ENCODE measurements around the gene KRT4. TPM values are rescaled to one million over a fixed set of nuclear protein-coding genes. Genes with fewer than 3 reads are reported as not detected.
A peak's percentile ranks its signal among the peaks of the same experiment; 100 is the strongest.

KRT4 gene
- total RNA-seq, 1 donor from 2014 or later, result 0.29 TPM

DNA sequence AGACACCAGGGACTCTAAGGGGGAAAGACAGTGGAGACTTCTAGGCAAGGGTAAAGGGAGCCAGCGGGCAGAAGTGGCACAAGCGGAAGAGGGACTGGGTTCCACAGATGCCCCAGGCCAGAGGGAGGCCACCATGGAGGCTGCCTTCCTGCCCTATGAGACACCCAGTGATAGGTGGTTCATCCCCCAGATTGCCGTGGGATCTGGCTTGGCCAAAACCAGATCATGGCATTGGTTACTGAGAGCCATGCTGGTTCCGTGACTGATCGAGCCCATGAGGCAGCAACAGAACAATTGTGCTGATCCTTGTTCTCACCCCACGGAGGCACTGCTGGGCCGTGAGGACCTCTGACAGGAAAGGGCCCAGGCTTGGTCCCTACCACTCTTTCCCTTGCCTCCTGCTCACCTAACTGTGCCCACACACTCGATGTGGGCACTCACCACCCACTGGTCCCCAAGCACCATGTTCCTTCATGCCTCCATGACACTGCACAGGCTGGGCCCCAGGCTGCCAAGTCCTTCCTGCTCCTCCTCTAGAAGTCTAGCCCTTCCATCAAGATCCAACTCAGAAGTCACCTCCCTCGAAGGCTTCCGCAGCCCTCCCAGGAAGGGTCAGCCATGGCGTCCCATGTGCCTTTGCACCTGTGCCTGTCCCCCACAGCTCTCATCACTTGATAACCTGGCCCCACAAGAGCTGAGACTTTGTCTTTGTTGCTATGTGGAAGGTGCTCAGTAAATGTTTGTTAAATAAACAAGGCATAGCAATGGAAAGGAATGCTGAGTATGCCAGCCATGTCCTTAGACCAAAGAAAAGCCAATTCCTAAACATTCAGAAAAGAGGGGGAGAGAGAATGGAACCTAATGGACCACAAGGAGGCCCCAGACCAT lies 12.9 kb upstream of the KRT4 start:
- peaks cover 18% of the 10 kb centered on the region for H3K27me3 Mint-ChIP-seq
- TF ChIP-seq, protein P1, sequence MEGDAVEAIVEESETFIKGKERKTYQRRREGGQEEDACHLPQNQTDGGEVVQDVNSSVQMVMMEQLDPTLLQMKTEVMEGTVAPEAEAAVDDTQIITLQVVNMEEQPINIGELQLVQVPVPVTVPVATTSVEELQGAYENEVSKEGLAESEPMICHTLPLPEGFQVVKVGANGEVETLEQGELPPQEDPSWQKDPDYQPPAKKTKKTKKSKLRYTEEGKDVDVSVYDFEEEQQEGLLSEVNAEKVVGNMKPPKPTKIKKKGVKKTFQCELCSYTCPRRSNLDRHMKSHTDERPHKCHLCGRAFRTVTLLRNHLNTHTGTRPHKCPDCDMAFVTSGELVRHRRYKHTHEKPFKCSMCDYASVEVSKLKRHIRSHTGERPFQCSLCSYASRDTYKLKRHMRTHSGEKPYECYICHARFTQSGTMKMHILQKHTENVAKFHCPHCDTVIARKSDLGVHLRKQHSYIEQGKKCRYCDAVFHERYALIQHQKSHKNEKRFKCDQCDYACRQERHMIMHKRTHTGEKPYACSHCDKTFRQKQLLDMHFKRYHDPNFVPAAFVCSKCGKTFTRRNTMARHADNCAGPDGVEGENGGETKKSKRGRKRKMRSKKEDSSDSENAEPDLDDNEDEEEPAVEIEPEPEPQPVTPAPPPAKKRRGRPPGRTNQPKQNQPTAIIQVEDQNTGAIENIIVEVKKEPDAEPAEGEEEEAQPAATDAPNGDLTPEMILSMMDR (IDR thresholded peaks at IDR 0.05; ENCODE audit: unreplicated experiment), result no peak
- no peaks in the 10 kb centered on the region for H3K36me3 Mint-ChIP-seq (ENCODE audit: insufficient read depth)
- H3K4me3 Mint-ChIP-seq (ENCODE audit: low read depth), result no peak overlapping the region
- H3K9me3 Mint-ChIP-seq (ENCODE audit: low read depth), result peaks cover 3% of the 10 kb centered on the region
- peaks cover 7% of the 10 kb centered on the region for H3K4me1 Mint-ChIP-seq (ENCODE audit: low read depth)
- no peak for DNase-seq (ENCODE audit: low spot score, unreplicated experiment)
- H3K27ac Mint-ChIP-seq, result peak overlapping the region; percentile 48

DNA sequence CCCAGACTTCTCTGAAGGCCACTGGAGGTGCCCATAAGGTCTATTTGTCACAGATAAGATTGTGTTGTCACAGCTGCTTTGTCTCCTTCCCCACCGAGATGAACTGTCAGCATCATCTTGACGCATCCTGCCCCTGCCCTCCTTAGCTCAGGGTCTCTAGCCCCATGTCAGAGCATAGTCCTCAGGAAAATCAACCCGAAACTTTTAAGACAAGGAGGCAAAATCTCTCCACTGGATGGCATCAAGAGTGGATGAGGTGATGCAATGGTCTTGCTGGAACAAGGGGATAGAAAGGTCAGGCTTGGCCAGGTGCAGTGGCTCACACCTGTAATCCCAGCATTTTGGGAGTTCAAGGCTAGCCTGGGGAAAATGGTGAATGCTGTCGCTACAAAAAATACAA lies 12.0 kb upstream of the KRT4 start:
- H3K36me3 Mint-ChIP-seq (ENCODE audit: insufficient read depth), result no peaks in the 10 kb centered on the region
- peaks cover 7% of the 10 kb centered on the region for H3K4me1 Mint-ChIP-seq (ENCODE audit: low read depth)
- peaks cover 18% of the 10 kb centered on the region for H3K27me3 Mint-ChIP-seq
- H3K9me3 Mint-ChIP-seq (ENCODE audit: low read depth), result peaks cover 3% of the 10 kb centered on the region
- TF ChIP-seq, protein P1 (IDR thresholded peaks at IDR 0.05; ENCODE audit: unreplicated experiment), result no peak
- no peak for DNase-seq (ENCODE audit: low spot score, unreplicated experiment)
- H3K4me3 Mint-ChIP-seq (ENCODE audit: low read depth), result no peak overlapping the region
- H3K27ac Mint-ChIP-seq, result no peak overlapping the region

DNA sequence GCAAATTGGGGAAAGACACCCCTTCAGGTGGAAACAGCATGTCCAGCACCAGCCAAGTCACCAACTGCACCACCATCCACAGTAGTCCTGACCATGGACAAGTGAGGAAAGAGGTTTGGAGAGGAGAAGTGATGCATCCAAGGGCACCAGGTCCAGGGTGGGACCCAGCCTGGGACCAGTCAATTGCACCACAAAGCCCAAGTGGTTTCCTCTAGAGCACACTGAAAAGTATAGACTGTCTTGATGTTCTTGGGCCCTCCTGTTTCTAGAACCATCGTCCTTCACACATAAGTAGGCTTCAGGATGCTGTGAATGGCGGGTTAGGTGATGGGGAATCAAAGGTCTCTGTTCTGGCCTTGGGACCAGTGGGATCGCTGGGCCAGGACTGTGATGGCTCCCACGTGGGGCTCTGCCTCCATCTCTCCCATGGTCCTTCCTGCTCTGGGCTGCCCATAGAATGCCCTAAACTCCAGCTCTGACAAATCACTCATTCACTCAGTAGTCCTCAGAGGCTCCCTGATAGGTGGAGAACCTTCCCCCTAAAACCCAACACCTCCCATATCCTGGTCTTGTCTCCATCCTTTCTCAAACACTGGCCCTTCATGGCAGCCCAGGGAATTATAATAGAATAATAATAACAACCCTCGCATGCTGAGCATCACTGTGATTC lies 11.0 kb upstream of the KRT4 start:
- TF ChIP-seq, protein P1 (IDR thresholded peaks at IDR 0.05; ENCODE audit: unreplicated experiment), result no peak
- DNase-seq (ENCODE audit: low spot score, unreplicated experiment), result no peak
- Mint-ChIP-seq H3K4me3 (ENCODE audit: low read depth) (no peak overlapping the region), H3K27me3 (peaks cover 21% of the 10 kb centered on the region), H3K27ac (no peak overlapping the region), H3K9me3 (ENCODE audit: low read depth) (peaks cover 3% of the 10 kb centered on the region), H3K4me1 (ENCODE audit: low read depth) (peaks cover 7% of the 10 kb centered on the region), H3K36me3 (ENCODE audit: insufficient read depth) (no peaks in the 10 kb centered on the region)

DNA sequence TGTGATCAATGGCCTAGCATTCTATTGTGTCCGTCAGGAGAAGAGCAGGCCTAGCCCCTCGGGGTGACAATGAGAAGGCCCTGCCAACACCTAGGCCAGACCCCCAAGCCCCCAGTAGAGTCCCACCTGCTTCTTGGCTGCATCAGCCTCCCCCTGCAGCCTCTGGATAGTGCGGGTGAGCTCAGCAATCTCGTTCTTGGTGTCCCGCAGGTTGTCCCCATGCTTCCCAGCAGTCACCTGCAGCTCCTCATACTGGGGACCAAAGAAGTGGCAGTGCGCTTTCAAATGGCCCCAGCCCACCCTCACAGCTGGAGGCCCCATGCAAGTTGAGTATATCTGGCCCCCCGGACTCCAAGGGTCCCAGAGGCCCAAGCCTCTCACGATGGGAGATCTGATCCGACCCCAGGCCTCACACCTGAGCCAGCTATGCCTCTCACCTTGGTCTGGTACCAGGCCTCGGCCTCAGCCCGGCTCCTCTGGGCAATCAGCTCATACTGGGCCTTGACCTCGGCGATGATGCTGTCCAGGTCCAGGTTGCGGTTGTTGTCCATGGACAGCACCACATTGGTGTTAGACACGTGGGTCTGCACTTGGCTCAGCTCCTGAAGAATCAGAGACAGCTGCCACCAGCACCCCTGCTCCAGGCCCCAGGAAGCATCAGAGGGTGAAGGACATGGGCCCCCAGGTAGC lies 10.0 kb upstream of the KRT4 start:
- H3K4me3 Mint-ChIP-seq (ENCODE audit: low read depth), result no peak overlapping the region
- H3K27ac Mint-ChIP-seq, result no peak overlapping the region
- peaks cover 3% of the 10 kb centered on the region for H3K9me3 Mint-ChIP-seq (ENCODE audit: low read depth)
- H3K4me1 Mint-ChIP-seq (ENCODE audit: low read depth), result peaks cover 7% of the 10 kb centered on the region
- H3K27me3 Mint-ChIP-seq, result peaks cover 21% of the 10 kb centered on the region
- TF ChIP-seq, protein P1 (IDR thresholded peaks at IDR 0.05; ENCODE audit: unreplicated experiment), result no peak
- no peaks in the 10 kb centered on the region for H3K36me3 Mint-ChIP-seq (ENCODE audit: insufficient read depth)
- no peak for DNase-seq (ENCODE audit: low spot score, unreplicated experiment)

Measured in progenitor cell of endocrine pancreas (in vitro differentiated cells).